Smooth muscle cell (in vitro differentiated cells): ENCODE data around the gene ABCC11. TPM values are rescaled to one million over a fixed set of nuclear protein-coding genes. Genes with fewer than 3 reads are reported as not detected.

Source experiments
- DNase-seq: peaks from one replicate; lab custom pipeline; 2025; ENCODE audit not compliant: unreplicated experiment; lab: John Stamatoyannopoulos, UW
- H2AFZ ChIP-seq: fragments of 200-600 bp; sonication (generic); 2 replicates; pipeline ENCODE4 v1.6.0; 2016; ENCODE audit warnings: antibody characterized with exemption, low read depth, mild to moderate bottlenecking
- H3F3A ChIP-seq: fragments of 200-600 bp; sonication (generic); 2 replicates; pipeline ENCODE4 v1.6.0; 2017; ENCODE audit warnings: antibody characterized with exemption, low read depth
- H3K27ac ChIP-seq: fragments of 200-600 bp; sonication (generic); 2 replicates; pipeline ENCODE4 v1.5.1; 2016; ENCODE audit warnings: low read depth, mild to moderate bottlenecking
- H3K27me3 ChIP-seq: fragments of 200-600 bp; sonication (generic); 2 replicates; pipeline ENCODE4 v1.6.1; 2016; ENCODE audit warnings: low read depth, mild to moderate bottlenecking
- H3K36me3 ChIP-seq: fragments of 200-600 bp; sonication (generic); 2 replicates; pipeline ENCODE4 v1.5.1; 2016; ENCODE audit warnings: low read depth
- H3K4me1 ChIP-seq: fragments of 200-600 bp; sonication (generic); 2 replicates; pipeline ENCODE4 v1.5.1; 2016; ENCODE audit warnings: low read depth
- H3K4me2 ChIP-seq: fragments of 200-600 bp; sonication (generic); 2 replicates; pipeline ENCODE4 v1.6.0; 2016; ENCODE audit warnings: mild to moderate bottlenecking
- H3K4me3 ChIP-seq: fragments of 200-600 bp; sonication (generic); 2 replicates; pipeline ENCODE4 v1.5.1; 2016; ENCODE audit warnings: mild to moderate bottlenecking
- H3K79me2 ChIP-seq: fragments of 200-600 bp; sonication (generic); 2 replicates; pipeline ENCODE4 v1.6.0; 2016; ENCODE audit warnings: low read depth, mild to moderate bottlenecking
- H3K9ac ChIP-seq: fragments of 200-600 bp; sonication (generic); 2 replicates; pipeline ENCODE4 v1.6.0; 2016; ENCODE audit warnings: low read depth
- H3K9me3 ChIP-seq: fragments of 200-600 bp; sonication (generic); replicated peaks from 2 replicates; pipeline ENCODE4 v1.5.1; 2016; ENCODE audit warnings: low read depth
- H4K20me1 ChIP-seq: fragments of 200-600 bp; sonication (generic); 2 replicates; pipeline ENCODE4 v1.6.0; 2016; ENCODE audit warnings: low read depth
- WGBS: methylation state at CpG from one replicate; pipeline ENCODE4 v1.1.7; 2016; ENCODE audit warnings: low lambda C conversion rate; 5-methylcytosine and 5-hydroxymethylcytosine counted together
- polyA plus RNA-seq: library from polyadenylated mRNA; unstranded; fragments of >200 nt; fragmentation: Nextera tagmentation; extraction: Ambion mirVana; gene quantifications from 2 replicates; pipeline ENCODE4 v1.2.1, GENCODE V29; 2016
- total RNA-seq: library from RNA; depleted of rRNA; stranded (reverse); fragments of >200 nt; gene quantifications from 2 replicates; pipeline ENCODE4 v1.2.3, GENCODE V29; 2014
- TF ChIP-seq, protein P1 (sequence below): fragments of 200-600 bp; sonication (generic); IDR thresholded peaks from 2 replicates; pipeline ENCODE4 v1.5.1; 2017; ENCODE audit warnings: borderline replicate concordance, mild to moderate bottlenecking, antibody characterized with exemption; ENCODE audit not compliant: insufficient read depth, poor library complexity, severe bottlenecking

The ABCC11 gene
- total and polyA plus RNA-seq, 2 experiments from 2014 or later = not detected

DNA sequence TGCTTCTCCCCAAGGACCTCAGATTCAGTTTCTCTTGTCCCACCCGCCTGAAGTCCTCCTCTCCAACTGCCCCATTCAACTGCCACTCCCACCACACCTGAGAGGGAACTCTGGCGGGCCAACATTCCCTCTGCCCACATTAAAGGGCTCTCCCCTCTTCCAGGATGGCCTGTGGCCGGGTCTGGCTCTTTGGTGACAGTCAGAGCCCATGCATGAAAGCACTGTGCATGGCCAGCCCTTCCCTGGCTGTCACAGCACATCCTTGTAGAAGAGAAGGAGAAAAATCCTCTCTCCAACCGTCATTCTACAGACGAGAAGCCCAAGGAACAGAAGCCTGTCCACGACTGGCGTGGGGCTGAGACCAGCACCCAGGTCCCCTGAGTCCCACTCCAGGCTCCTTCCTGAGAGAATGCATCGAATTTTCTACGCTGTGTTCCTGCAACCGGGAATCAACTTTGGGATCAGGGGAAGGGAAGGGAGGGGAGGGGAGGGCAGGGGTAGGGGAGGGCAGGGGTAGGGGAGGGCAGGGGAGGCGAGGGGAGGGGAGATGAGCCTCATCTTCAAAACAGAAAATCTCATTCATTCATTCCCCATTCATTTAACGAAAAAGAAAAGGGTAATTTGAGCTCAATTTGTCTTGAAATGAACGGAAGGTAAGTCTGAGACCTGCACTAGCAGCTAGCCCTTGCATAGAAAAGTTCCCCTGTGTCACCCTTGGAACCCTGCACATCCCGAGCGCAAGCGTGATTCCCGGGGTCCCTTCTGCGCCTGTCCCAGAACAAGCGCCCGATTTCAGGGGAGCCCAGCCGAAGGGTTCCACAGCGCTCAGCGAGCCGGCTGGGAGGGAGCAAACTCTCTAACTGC lies 91.2 kb downstream of the ABCC11 start, which contains the start of gene ABCC12:
TSS of gene ABCC12 (minus strand) at position 68 of the 864 bp plus-strand sequence. CDS start 9,569 bp downstream, outside the sequence.
- Histone ChIP-seq H3K27me3 (no peaks in the 10 kb centered on the region), H3K4me1 (no peaks in the 10 kb centered on the region), H3K36me3 (no peaks in the 10 kb centered on the region), H2AFZ (no peak within 1 kb of the TSS), H3K79me2 (no peaks in the 10 kb centered on the region), H3K4me3 (no peak within 1 kb of the TSS), H3F3A (no peaks in the 10 kb centered on the region), H4K20me1 (no peaks in the 10 kb centered on the region), H3K27ac (no peak within 1 kb of the TSS), H3K9me3 (no peaks in the 10 kb centered on the region), H3K9ac (no peak within 1 kb of the TSS), H3K4me2 (no peak within 1 kb of the TSS)
- 73% methylated on average over 23 of the region's 24 CpGs for WGBS
- no peak for DNase-seq
- TF ChIP-seq, protein P1, sequence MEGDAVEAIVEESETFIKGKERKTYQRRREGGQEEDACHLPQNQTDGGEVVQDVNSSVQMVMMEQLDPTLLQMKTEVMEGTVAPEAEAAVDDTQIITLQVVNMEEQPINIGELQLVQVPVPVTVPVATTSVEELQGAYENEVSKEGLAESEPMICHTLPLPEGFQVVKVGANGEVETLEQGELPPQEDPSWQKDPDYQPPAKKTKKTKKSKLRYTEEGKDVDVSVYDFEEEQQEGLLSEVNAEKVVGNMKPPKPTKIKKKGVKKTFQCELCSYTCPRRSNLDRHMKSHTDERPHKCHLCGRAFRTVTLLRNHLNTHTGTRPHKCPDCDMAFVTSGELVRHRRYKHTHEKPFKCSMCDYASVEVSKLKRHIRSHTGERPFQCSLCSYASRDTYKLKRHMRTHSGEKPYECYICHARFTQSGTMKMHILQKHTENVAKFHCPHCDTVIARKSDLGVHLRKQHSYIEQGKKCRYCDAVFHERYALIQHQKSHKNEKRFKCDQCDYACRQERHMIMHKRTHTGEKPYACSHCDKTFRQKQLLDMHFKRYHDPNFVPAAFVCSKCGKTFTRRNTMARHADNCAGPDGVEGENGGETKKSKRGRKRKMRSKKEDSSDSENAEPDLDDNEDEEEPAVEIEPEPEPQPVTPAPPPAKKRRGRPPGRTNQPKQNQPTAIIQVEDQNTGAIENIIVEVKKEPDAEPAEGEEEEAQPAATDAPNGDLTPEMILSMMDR = no peak

DNA sequence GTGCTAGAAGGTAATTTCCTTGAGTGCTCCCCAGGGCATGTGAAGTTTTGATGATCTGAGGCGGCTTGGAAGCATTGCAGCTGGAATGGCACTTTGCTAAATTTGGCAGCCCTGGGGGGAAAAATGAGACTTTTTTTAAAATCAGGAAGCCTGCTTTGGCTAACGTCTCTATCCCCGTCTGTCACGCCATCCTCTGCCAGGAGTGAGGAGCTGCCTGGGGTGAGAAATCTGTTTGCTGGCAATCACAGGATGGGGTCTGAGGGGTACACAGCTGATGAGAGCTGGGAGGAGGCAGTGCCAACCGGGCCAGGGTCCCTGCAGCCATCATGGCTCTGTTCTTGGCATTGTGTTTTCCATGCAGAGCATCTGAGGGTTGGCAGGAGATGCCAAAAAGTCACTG lies 93.6 kb downstream of the ABCC11 start:
- H3K4me1 ChIP-seq = no peaks in the 10 kb centered on the region
- no peak overlapping the region for H3K4me3 ChIP-seq
- H3K9me3 ChIP-seq = no peaks in the 10 kb centered on the region
- no peak overlapping the region for H3K27ac ChIP-seq
- H3K9ac ChIP-seq = no peak overlapping the region
- H3K36me3 ChIP-seq = no peaks in the 10 kb centered on the region
- no peak for DNase-seq
- H2AFZ ChIP-seq = no peak overlapping the region
- WGBS = 80% methylated on average over 5 of the region's 5 CpGs
- H3K27me3 ChIP-seq = no peaks in the 10 kb centered on the region
- H3K4me2 ChIP-seq = no peak overlapping the region
- H3K79me2 ChIP-seq = no peaks in the 10 kb centered on the region
- H3F3A ChIP-seq = no peaks in the 10 kb centered on the region
- H4K20me1 ChIP-seq = no peaks in the 10 kb centered on the region
- TF ChIP-seq, protein P1 = no peak

DNA sequence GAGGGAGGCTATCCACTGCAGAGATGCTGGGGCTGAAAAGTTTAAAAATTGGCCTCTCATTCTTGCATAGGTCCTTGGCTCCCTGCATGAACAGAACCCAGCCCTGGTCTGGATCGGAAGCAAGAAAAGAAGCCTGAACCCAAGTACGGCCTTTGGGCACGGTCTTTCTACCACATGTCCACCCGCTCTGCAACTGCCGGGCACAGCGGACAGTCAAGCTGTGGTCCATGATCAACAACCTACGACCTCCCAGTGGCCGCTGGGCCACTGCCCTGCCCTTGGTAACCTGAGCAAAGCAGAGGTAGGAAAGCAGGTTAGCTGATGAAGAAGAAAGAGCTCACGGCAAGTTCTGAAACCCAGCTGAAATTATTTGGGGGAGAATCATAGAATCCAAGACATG lies 95.1 kb downstream of the ABCC11 start:
- 97% methylated on average over 9 of the region's 9 CpGs for WGBS

More for the DNA sequence above, 95.1 kb downstream of the ABCC11 start:
- Histone ChIP-seq H3K27ac (no peak overlapping the region), H3F3A (no peaks in the 10 kb centered on the region), H2AFZ (no peak overlapping the region), H3K4me2 (no peak overlapping the region), H3K9ac (no peak overlapping the region), H3K4me3 (no peak overlapping the region), H3K9me3 (no peaks in the 10 kb centered on the region), H4K20me1 (no peaks in the 10 kb centered on the region), H3K36me3 (no peaks in the 10 kb centered on the region), H3K27me3 (no peaks in the 10 kb centered on the region), H3K4me1 (no peaks in the 10 kb centered on the region), H3K79me2 (no peaks in the 10 kb centered on the region)
- TF ChIP-seq, protein P1 = no peak
- no peak for DNase-seq
